HUES64 (cell line): ENCODE measurements around the gene THADA.

ENCODE experiments used
- H3K27ac ChIP-seq: 2 replicates; pipeline ENCODE4 v1.7.0; 2013; ENCODE audit warnings: low read depth, low read length, inconsistent platforms
- H3K27me3 ChIP-seq: 2 replicates; pipeline ENCODE4 v1.6.1; 2013; ENCODE audit warnings: mild to moderate bottlenecking, low read length; ENCODE audit not compliant: insufficient read depth
- H3K36me3 ChIP-seq: 2 replicates; pipeline ENCODE4 v1.6.1; 2013; ENCODE audit warnings: mild to moderate bottlenecking, low read length; ENCODE audit not compliant: insufficient read depth
- H3K4me1 ChIP-seq: 2 replicates; pipeline ENCODE4 v1.6.1; 2013; ENCODE audit warnings: mild to moderate bottlenecking, low read length, moderate library complexity; ENCODE audit not compliant: insufficient read depth
- H3K4me3 ChIP-seq: 2 replicates; pipeline ENCODE4 v1.5.1; 2013; ENCODE audit warnings: mild to moderate bottlenecking, low read length, moderate library complexity
- H3K9ac ChIP-seq: 2 replicates; pipeline ENCODE4 v1.6.1; 2013; ENCODE audit warnings: mild to moderate bottlenecking, low read depth, low read length
- H3K9me3 ChIP-seq: 2 replicates; pipeline ENCODE4 v1.6.1; 2013; ENCODE audit warnings: low read depth, low read length; ENCODE audit not compliant: insufficient read depth
- WGBS: fragments of 150-250, 120-280 bp; methylation state at CpG from one replicate; pipeline ENCODE4 v1.1.7; 2013; ENCODE audit warnings: missing lambda C conversion rate; 5-methylcytosine and 5-hydroxymethylcytosine counted together

Gene THADA

GRCh38 chr2:43519643-43520221, 76.1 kb downstream of the THADA start:
- H3K27me3 ChIP-seq = no peaks in the 10 kb centered on the region
- H3K36me3 ChIP-seq = no peaks in the 10 kb centered on the region; the same call in 1 of the 2 replicates
- peaks cover 11% of the 10 kb centered on the region; the same call in 1 of the 2 replicates for H3K4me1 ChIP-seq
- WGBS = 97% methylated on average over 2 of the region's 2 CpGs
- no peak overlapping the region for H3K4me3 ChIP-seq
- H3K27ac ChIP-seq = peak overlapping the region; percentile 32; the same call in 1 of the 2 replicates
- no peaks in the 10 kb centered on the region for H3K9me3 ChIP-seq
- H3K9ac ChIP-seq = 0 out of 2 replicates have a peak overlapping the region, but pooled peaks have one; percentile 32

- 95% methylated on average over 2 of the region's 2 CpGs for WGBS
- H3K27me3 ChIP-seq = no peaks in the 10 kb centered on the region
- no peak overlapping the region for H3K27ac ChIP-seq
- H3K9me3 ChIP-seq = no peaks in the 10 kb centered on the region
- H3K36me3 ChIP-seq = no peaks in the 10 kb centered on the region; the same call in 1 of the 2 replicates
- H3K4me3 ChIP-seq = no peak overlapping the region
- peaks cover 11% of the 10 kb centered on the region; the same call in 1 of the 2 replicates for H3K4me1 ChIP-seq
- no peak overlapping the region for H3K9ac ChIP-seq
Measured at GRCh38 chr2:43518718-43519117, 77.1 kb downstream of the THADA start.

GRCh38 chr2:43518181-43518580, 77.7 kb downstream of the THADA start:
- Histone ChIP-seq H3K4me3 (no peak overlapping the region), H3K9me3 (no peaks in the 10 kb centered on the region), H3K9ac (no peak overlapping the region), H3K27me3 (no peaks in the 10 kb centered on the region), H3K4me1 (peaks cover 11% of the 10 kb centered on the region; the same call in 1 of the 2 replicates), H3K36me3 (no peaks in the 10 kb centered on the region), H3K27ac (no peak overlapping the region)
- WGBS = 96% methylated on average over 1 of the region's 1 CpG

- no peak overlapping the region for H3K4me3 ChIP-seq
- H3K36me3 ChIP-seq = peaks cover 6% of the 10 kb centered on the region; the same call in 1 of the 2 replicates
- no peaks in the 10 kb centered on the region for H3K27me3 ChIP-seq
- H3K9me3 ChIP-seq = no peaks in the 10 kb centered on the region
- no peak overlapping the region for H3K9ac ChIP-seq
- H3K27ac ChIP-seq = no peak overlapping the region
- H3K4me1 ChIP-seq = peaks cover 11% of the 10 kb centered on the region; the same call in 1 of the 2 replicates
- WGBS = 88% methylated on average over 5 of the region's 5 CpGs
Measured at GRCh38 chr2:43515807-43516497, 79.9 kb downstream of the THADA start.

- Histone ChIP-seq H3K36me3 (peaks cover 6% of the 10 kb centered on the region; the same call in 1 of the 2 replicates), H3K27me3 (no peaks in the 10 kb centered on the region)
- no CpG with 5 or more reads among the region's 3 CpGs for WGBS
Measured at GRCh38 chr2:43515248-43515647, 80.6 kb downstream of the THADA start.

GRCh38 chr2:43513796-43514195, 82.0 kb downstream of the THADA start:
- Histone ChIP-seq H3K9ac (no peak overlapping the region), H3K27me3 (no peaks in the 10 kb centered on the region), H3K9me3 (no peaks in the 10 kb centered on the region), H3K4me3 (no peak overlapping the region), H3K27ac (no peak overlapping the region), H3K36me3 (peaks cover 6% of the 10 kb centered on the region; the same call in 1 of the 2 replicates), H3K4me1 (no peaks in the 10 kb centered on the region)
- 95% methylated on average over 3 of the region's 3 CpGs for WGBS

More at GRCh38 chr2:43515248-43515647, 80.6 kb downstream of the THADA start:
- no peak overlapping the region for H3K27ac ChIP-seq
- H3K4me3 ChIP-seq = no peak overlapping the region
- H3K9ac ChIP-seq = no peak overlapping the region
- H3K4me1 ChIP-seq = peaks cover 8% of the 10 kb centered on the region; the same call in 1 of the 2 replicates
- H3K9me3 ChIP-seq = no peaks in the 10 kb centered on the region

- Histone ChIP-seq H3K9ac (no peak overlapping the region), H3K4me1 (no peaks in the 10 kb centered on the region), H3K36me3 (peaks cover 10% of the 10 kb centered on the region; the same call in 1 of the 2 replicates), H3K4me3 (no peak overlapping the region), H3K27me3 (no peaks in the 10 kb centered on the region), H3K9me3 (no peaks in the 10 kb centered on the region), H3K27ac (no peak overlapping the region)
Measured at GRCh38 chr2:43513216-43513615, 82.6 kb downstream of the THADA start.

- no peak overlapping the region for H3K4me3 ChIP-seq
- H3K4me1 ChIP-seq = no peaks in the 10 kb centered on the region
- peaks cover 16% of the 10 kb centered on the region; the same call in 1 of the 2 replicates for H3K36me3 ChIP-seq
- no peak overlapping the region for H3K27ac ChIP-seq
- no peaks in the 10 kb centered on the region for H3K27me3 ChIP-seq
- H3K9me3 ChIP-seq = no peaks in the 10 kb centered on the region
- no peak overlapping the region for H3K9ac ChIP-seq
- 87% methylated on average over 3 of the region's 3 CpGs for WGBS
Measured at GRCh38 chr2:43511199-43511598, 84.6 kb downstream of the THADA start.

- H3K27ac ChIP-seq = no peak overlapping the region
- no peaks in the 10 kb centered on the region for H3K4me1 ChIP-seq
- no peaks in the 10 kb centered on the region for H3K9me3 ChIP-seq
- WGBS = 97% methylated on average over 2 of the region's 3 CpGs
- no peak overlapping the region for H3K9ac ChIP-seq
- no peaks in the 10 kb centered on the region for H3K27me3 ChIP-seq
- peaks cover 20% of the 10 kb centered on the region for H3K36me3 ChIP-seq
- no peak overlapping the region for H3K4me3 ChIP-seq
Measured at GRCh38 chr2:43509886-43510285, 86.0 kb downstream of the THADA start.

GRCh38 chr2:43508209-43508608, 87.6 kb downstream of the THADA start:
- Histone ChIP-seq H3K9me3 (no peaks in the 10 kb centered on the region), H3K27me3 (no peaks in the 10 kb centered on the region), H3K4me3 (no peak overlapping the region), H3K4me1 (no peaks in the 10 kb centered on the region), H3K36me3 (peaks cover 28% of the 10 kb centered on the region), H3K27ac (no peak overlapping the region), H3K9ac (no peak overlapping the region)
- 88% methylated on average over 3 of the region's 3 CpGs for WGBS

GRCh38 chr2:43507137-43507536, 88.7 kb downstream of the THADA start:
- no peaks in the 10 kb centered on the region for H3K4me1 ChIP-seq
- no peak overlapping the region for H3K27ac ChIP-seq
- H3K27me3 ChIP-seq = no peaks in the 10 kb centered on the region
- H3K9me3 ChIP-seq = no peaks in the 10 kb centered on the region
- no peak overlapping the region for H3K9ac ChIP-seq
- H3K4me3 ChIP-seq = no peak overlapping the region
- WGBS = 92% methylated on average over 2 of the region's 2 CpGs
- H3K36me3 ChIP-seq = peaks cover 27% of the 10 kb centered on the region
